MM.1S (cell line): Measurements from ENCODE around the gene FDX1.

Source experiments
- DNase-seq: peaks from one replicate; pipeline ENCODE4 v3.0.0-alpha.2; 2015
- H2AFZ ChIP-seq: fragments of 300-600 bp; sonication (generic); 2 replicates; pipeline ENCODE4 v1.6.0; 2016; ENCODE audit warnings: antibody characterized with exemption, low read length
- H3F3A ChIP-seq: fragments of 300-600 bp; sonication (generic); 2 replicates; pipeline ENCODE4 v1.6.1; 2016; ENCODE audit warnings: mild to moderate bottlenecking, antibody characterized with exemption, low read length, moderate library complexity, mixed read lengths; ENCODE audit not compliant: insufficient read depth
- H3K27ac ChIP-seq: fragments of 300-600 bp; sonication (generic); 2 replicates; pipeline ENCODE4 v1.5.1; 2016; ENCODE audit warnings: mild to moderate bottlenecking, low read length
- H3K27me3 ChIP-seq: fragments of 300-600 bp; sonication (generic); replicated peaks from 2 replicates; pipeline ENCODE4 v1.6.0; 2016; ENCODE audit warnings: low read length; ENCODE audit not compliant: insufficient read depth
- H3K36me3 ChIP-seq: fragments of 300-600 bp; sonication (generic); replicated peaks from 2 replicates; pipeline ENCODE4 v1.6.1; 2016; ENCODE audit warnings: mild to moderate bottlenecking, low read length, mixed read lengths; ENCODE audit not compliant: insufficient read depth
- H3K4me1 ChIP-seq: fragments of 300-600 bp; sonication (generic); 2 replicates; pipeline ENCODE4 v1.6.1; 2016; ENCODE audit warnings: low read length, mixed read lengths
- H3K4me2 ChIP-seq: fragments of 300-600 bp; sonication (generic); 2 replicates; pipeline ENCODE4 v1.6.0; 2016; ENCODE audit warnings: low read depth, low read length
- H3K4me3 ChIP-seq: fragments of 300-600 bp; sonication (generic); 2 replicates; pipeline ENCODE4 v1.5.1; 2016; ENCODE audit warnings: low read length, mixed read lengths
- H3K79me2 ChIP-seq: fragments of 300-600 bp; sonication (generic); 2 replicates; pipeline ENCODE4 v1.6.1; 2016; ENCODE audit warnings: mixed run types, low read length, mixed read lengths
- H3K9ac ChIP-seq: fragments of 300-600 bp; sonication (generic); 2 replicates; pipeline ENCODE4 v1.6.1; 2016; ENCODE audit warnings: low read length, mixed read lengths
- H3K9me2 ChIP-seq: fragments of 300-600 bp; sonication (generic); replicated peaks from 2 replicates; pipeline ENCODE4 v1.6.1; 2016; ENCODE audit warnings: mild to moderate bottlenecking, low read length, mixed read lengths; ENCODE audit not compliant: insufficient read depth
- H3K9me3 ChIP-seq: fragments of 300-600 bp; sonication (generic); replicated peaks from 2 replicates; pipeline ENCODE4 v1.6.1; 2016; ENCODE audit warnings: mild to moderate bottlenecking, low read length, mixed read lengths; ENCODE audit not compliant: insufficient read depth
- H4K20me1 ChIP-seq: fragments of 300-600 bp; sonication (generic); 2 replicates; pipeline ENCODE4 v1.6.1; 2016; ENCODE audit warnings: mild to moderate bottlenecking, low read length, moderate library complexity, mixed read lengths; ENCODE audit not compliant: insufficient read depth
- CTCF ChIP-seq: fragments of 300-600 bp; sonication (generic); IDR thresholded peaks from 2 replicates; pipeline ENCODE4 v1.5.1; 2016; ENCODE audit warnings: antibody characterized with exemption, low read length, mixed read lengths
- EZH2 ChIP-seq: fragments of 300-600 bp; sonication (generic); optimal IDR thresholded peaks from 2 replicates; pipeline ENCODE3; 2017; ENCODE audit warnings: low read depth, mild to moderate bottlenecking, antibody characterized with exemption, low read length, mixed read lengths
- EZH2phosphoT487 ChIP-seq: fragments of 300-600 bp; sonication (generic); IDR thresholded peaks from 2 replicates; pipeline ENCODE4 v1.6.1; 2018; ENCODE audit warnings: antibody characterized with exemption, low read length

Gene FDX1

GRCh38 chr11:110435780-110436717 is 6.3 kb downstream of the FDX1 start:
- Histone ChIP-seq H4K20me1 (0 out of 2 replicates have a peak, but pooled peaks cover 7% of the 10 kb centered on the region), H3K4me3 (no peak overlapping the region), H2AFZ (no peak overlapping the region), H3K9me2 (no peaks in the 10 kb centered on the region), H3K79me2 (peaks cover 94% of the 10 kb centered on the region), H3K27me3 (no peaks in the 10 kb centered on the region), H3K27ac (no peak overlapping the region), H3K36me3 (peaks cover 11% of the 10 kb centered on the region), H3K9ac (no peak overlapping the region), H3K4me2 (no peak overlapping the region), H3F3A (0 out of 2 replicates have a peak, but pooled peaks cover 6% of the 10 kb centered on the region), H3K4me1 (peaks cover 5% of the 10 kb centered on the region), H3K9me3 (no peaks in the 10 kb centered on the region)
- DNase-seq: no peak
- TF ChIP-seq EZH2phosphoT487: no peak
- no peak for TF ChIP-seq EZH2
- no peak for TF ChIP-seq CTCF

DNA sequence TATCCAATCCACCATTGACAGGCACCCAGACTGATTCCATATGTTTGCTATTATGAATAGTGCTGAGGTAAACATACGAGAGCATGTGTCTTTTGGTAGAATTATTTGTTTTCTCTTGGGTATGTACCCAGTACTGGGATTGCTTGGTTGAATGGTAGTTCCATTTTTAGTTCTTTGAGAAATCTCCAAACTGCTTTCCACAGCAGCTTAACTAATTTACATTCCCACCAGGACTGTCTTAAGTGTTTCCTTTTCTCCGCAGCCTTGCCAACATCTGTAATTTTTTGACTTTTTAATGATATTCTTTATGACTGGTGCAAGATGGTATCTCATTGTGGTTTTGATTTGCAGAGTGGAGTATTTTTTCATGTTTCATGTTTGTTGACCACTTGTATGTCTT is 8.3 kb downstream of the FDX1 start:
- no peak overlapping the region for H3K4me2 ChIP-seq
- H3F3A ChIP-seq: 0 out of 2 replicates have a peak, but pooled peaks cover 5% of the 10 kb centered on the region
- peaks cover 78% of the 10 kb centered on the region for H3K79me2 ChIP-seq
- no peak overlapping the region for H2AFZ ChIP-seq
- 0 out of 2 replicates have a peak, but pooled peaks cover 7% of the 10 kb centered on the region for H4K20me1 ChIP-seq
- no peak for TF ChIP-seq EZH2phosphoT487
- no peak for TF ChIP-seq EZH2
- no peak for TF ChIP-seq CTCF
- no peak overlapping the region for H3K27ac ChIP-seq
- H3K4me3 ChIP-seq: no peak overlapping the region
- H3K36me3 ChIP-seq: peaks cover 11% of the 10 kb centered on the region
- no peaks in the 10 kb centered on the region for H3K9me3 ChIP-seq
- H3K9ac ChIP-seq: no peak overlapping the region
- H3K4me1 ChIP-seq: no peaks in the 10 kb centered on the region; the same call in 1 of the 2 replicates
- no peaks in the 10 kb centered on the region for H3K27me3 ChIP-seq
- no peak for DNase-seq
- no peaks in the 10 kb centered on the region for H3K9me2 ChIP-seq

DNA sequence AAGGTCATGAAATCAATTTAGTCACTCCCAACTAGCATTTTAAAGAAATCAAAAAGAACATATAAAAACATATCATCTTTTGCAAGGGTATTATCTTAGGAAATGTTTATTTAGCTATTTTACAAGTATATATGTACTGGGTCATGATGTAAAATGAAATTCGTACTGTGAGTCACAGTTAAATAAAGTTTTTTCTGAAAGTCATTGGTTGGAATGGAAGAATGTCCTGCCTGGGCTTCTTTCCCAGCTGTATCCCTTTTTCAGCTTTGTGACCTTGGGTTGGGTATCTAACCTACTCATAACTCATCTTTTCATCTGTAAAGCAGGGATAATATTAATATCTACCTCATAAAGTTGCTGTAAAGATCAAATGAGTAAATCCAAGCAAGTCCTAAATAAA is 15.7 kb downstream of the FDX1 start:
- Histone ChIP-seq H3F3A (no peaks in the 10 kb centered on the region), H3K9me3 (no peaks in the 10 kb centered on the region), H3K79me2 (peaks cover 34% of the 10 kb centered on the region), H4K20me1 (no peaks in the 10 kb centered on the region), H3K4me3 (no peak overlapping the region), H3K4me1 (no peaks in the 10 kb centered on the region), H3K36me3 (peaks cover 6% of the 10 kb centered on the region), H2AFZ (no peak overlapping the region), H3K9ac (no peak overlapping the region), H3K4me2 (no peak overlapping the region), H3K27ac (no peak overlapping the region), H3K27me3 (no peaks in the 10 kb centered on the region), H3K9me2 (no peaks in the 10 kb centered on the region)
- no peak for TF ChIP-seq EZH2
- no peak for TF ChIP-seq EZH2phosphoT487
- TF ChIP-seq CTCF: no peak
- no peak for DNase-seq
